Measurements from ENCODE around the gene PI4KA.
"Not testable (repeated sequence)": the region's sequence is repeated elsewhere in the genome, so short reads cannot be mapped to it uniquely, and the experiment has no call there.

Gene PI4KA

GRCh38 chr22:20903093-20903492 is 44.5 kb upstream of the PI4KA start:
- no peaks in the 10 kb centered on the region for H3K27me3 ChIP-seq
- no peaks in the 10 kb centered on the region for H3K36me3 ChIP-seq
- no peak for TF ChIP-seq CTCF (IDR thresholded peaks at IDR 0.05; ENCODE audit: low read depth, low read length)
- no peaks in the 10 kb centered on the region for H3K4me1 ChIP-seq
- no peak overlapping the region for H3K4me3 ChIP-seq (ENCODE audit: low read depth, low read length)
- DNase-seq, result no peak
- no peaks in the 10 kb centered on the region for H3K9me3 ChIP-seq

- not testable (repeated sequence) for H3K4me3 ChIP-seq (ENCODE audit: low read depth, low read length); H3K4me1 ChIP-seq; DNase-seq; H3K36me3 ChIP-seq; H3K27me3 ChIP-seq; H3K9me3 ChIP-seq
Measured at GRCh38 chr22:20901093-20902033, 42.8 kb upstream of the PI4KA start.

GRCh38 chr22:20899827-20900423 is 41.3 kb upstream of the PI4KA start:
- no peaks in the 10 kb centered on the region for H3K4me1 ChIP-seq
- H3K36me3 ChIP-seq, result no peaks in the 10 kb centered on the region
- TF ChIP-seq CTCF (IDR thresholded peaks at IDR 0.05; ENCODE audit: low read depth, low read length), result no peak
- no peak overlapping the region for H3K4me3 ChIP-seq (ENCODE audit: low read depth, low read length)
- no peaks in the 10 kb centered on the region for H3K27me3 ChIP-seq
- no peaks in the 10 kb centered on the region for H3K9me3 ChIP-seq
- DNase-seq, result no peak

- not testable (repeated sequence) for H3K36me3 ChIP-seq; DNase-seq; H3K27me3 ChIP-seq; H3K4me1 ChIP-seq; H3K4me3 ChIP-seq (ENCODE audit: low read depth, low read length); H3K9me3 ChIP-seq
Measured at GRCh38 chr22:20897737-20898136, 39.1 kb upstream of the PI4KA start.

- no peaks in the 10 kb centered on the region for H3K27me3 ChIP-seq
- no peak for DNase-seq
- no peak overlapping the region for H3K4me3 ChIP-seq (ENCODE audit: low read depth, low read length)
- 0 out of 2 replicates have a peak, but pooled peaks cover 5% of the 10 kb centered on the region for H3K36me3 ChIP-seq
- no peak for TF ChIP-seq CTCF (IDR thresholded peaks at IDR 0.05; ENCODE audit: low read depth, low read length)
- H3K4me1 ChIP-seq, result peaks cover 25% of the 10 kb centered on the region
- no peaks in the 10 kb centered on the region for H3K9me3 ChIP-seq
Measured at GRCh38 chr22:20890975-20891374, 32.4 kb upstream of the PI4KA start.

- no peaks in the 10 kb centered on the region for H3K9me3 ChIP-seq
- H3K4me3 ChIP-seq (ENCODE audit: low read depth, low read length), result no peak overlapping the region
- no peak for DNase-seq
- no peaks in the 10 kb centered on the region for H3K27me3 ChIP-seq
- 0 out of 2 replicates have a peak, but pooled peaks cover 5% of the 10 kb centered on the region for H3K36me3 ChIP-seq
- peaks cover 25% of the 10 kb centered on the region for H3K4me1 ChIP-seq
- no peak for TF ChIP-seq CTCF (IDR thresholded peaks at IDR 0.05; ENCODE audit: low read depth, low read length)
Measured at GRCh38 chr22:20889904-20890540, 31.4 kb upstream of the PI4KA start.
